Heart left ventricle (tissue), 16 donors: ENCODE measurements around the gene LRFN3. TPM values are rescaled to one million over a fixed set of nuclear protein-coding genes. Genes with fewer than 3 reads are reported as not detected.
"Not testable (repeated sequence)": the region's sequence is repeated elsewhere in the genome, so short reads cannot be mapped to it uniquely, and the experiment has no call there.

ENCODE experiments used
- ATAC-seq, 4 donors: fragments of 200-7000 bp; cut with Tn5 transposase; one replicate each; pipeline ENCODE4 v1.9.1; 2020 to 2022; ENCODE audit warnings: moderate library complexity in 4 of 4, mild to moderate bottlenecking in 3 of 4, moderate number of reproducible peaks in 1 of 4
- DNase-seq, 5 donors: peaks; one replicate each; pipeline ENCODE4 v3.0.0-alpha.2; 2020
- H3K27ac ChIP-seq, 12 donors: fragments of 200-600 bp; sonication (generic) in 4 of 12; one replicate each; pipeline versions ENCODE4 v1.5.0 to v1.8.0; 2016 to 2022; ENCODE audit warnings: mild to moderate bottlenecking in 2 of 12
- H3K27me3 ChIP-seq, 9 donors: fragments of 200-600 bp; sonication (generic) in 2 of 9; one replicate each; pipeline versions ENCODE4 v1.5.1 to v1.8.0; 2016 to 2022; ENCODE audit warnings: mild to moderate bottlenecking in 3 of 9
- H3K36me3 ChIP-seq, 9 donors: fragments of 200-600 bp; sonication (generic) in 2 of 9; one replicate each; pipeline versions ENCODE4 v1.5.0 to v1.8.0; 2018 to 2022; ENCODE audit warnings: mild to moderate bottlenecking in 2 of 9
- H3K4me1 ChIP-seq, 12 donors: fragments of 200-600 bp; sonication (generic) in 4 of 12; one replicate each; pipeline versions ENCODE4 v1.5.0 to v1.8.0; 2016 to 2022; ENCODE audit warnings: mild to moderate bottlenecking in 3 of 12
- H3K4me3 ChIP-seq, 12 donors: fragments of 200-600 bp; sonication (generic) in 4 of 12; one replicate each; pipeline versions ENCODE4 v1.5.0 to v1.8.0; 2017 to 2022; ENCODE audit warnings: mild to moderate bottlenecking in 9 of 12, moderate library complexity in 4 of 12
- H3K9me3 ChIP-seq, 12 donors: fragments of 200-600 bp; sonication (generic) in 4 of 12; one replicate each; pipeline versions ENCODE4 v1.5.0 to v1.8.0; 2016 to 2022; ENCODE audit warnings: mild to moderate bottlenecking in 1 of 12
- POLR2A ChIP-seq, 2 donors: fragments of 450-650 bp; IDR thresholded peaks; one replicate each; pipeline ENCODE4 v1.6.1; 2017; ENCODE audit warnings: antibody characterized with exemption in 2 of 2, mild to moderate bottlenecking in 2 of 2, moderate library complexity in 2 of 2
- WGBS, 4 donors: extraction: QIAGEN DNeasy Blood & Tissue Kit in 2 of 4; methylation state at CpG; one replicate each; pipeline versions ENCODE4 v1.1.5 to v1.1.7; 2013 to 2018; 5-methylcytosine and 5-hydroxymethylcytosine counted together
- intact Hi-C, 10 donors: fragments of 100-400 bp; cut with DNase I; formaldehyde crosslinking; loops; one replicate each; pipeline versions ENCODE4 v1.11.1 to v1.14.2; 2022
- polyA plus RNA-seq, 2 donors: library from polyadenylated mRNA; stranded (reverse); fragments of 200-250 nt; gene quantifications; one replicate each; pipeline ENCODE4 v1.2.3, GENCODE V29; 2013
- total RNA-seq, 9 donors: library from RNA; depleted of rRNA in 2 of 9; stranded (reverse); fragments of >200 nt in 2 of 9; fragmentation: NEBNext Ultra II Directional in 3 of 9; extraction: Animal tissue kit (Norgen Biotek cat#: 25700) in 3 of 9; gene quantifications; one replicate each; pipeline versions ENCODE4 v1.1.0 to v1.2.4, GENCODE V29; 2016 to 2023
- TF ChIP-seq, protein P1 (sequence below), 12 donors: fragments of 200-600 bp; sonication (generic) in 4 of 12; IDR thresholded peaks; one replicate each; pipeline versions ENCODE4 v1.5.0 to v1.8.0; 2018 to 2022; ENCODE audit warnings: antibody characterized with exemption in 12 of 12, mild to moderate bottlenecking in 5 of 12
- donor health status: ischemic (EF 13 %, LVEDD 7.1; RV severe dilation, severe dysfunction).
- donor health status: healthy with polysubstance abuse.
- donor health status: DM: no; HTN: yes; CAD: no.
- donor health status: DM: no; HTN: no; CAD: no.
- donor health status: ischemic (EF 25% LVEDD 6.9; RV normal size, moderate dysfunction).
- donor health status: ischemic (EF 25% LVEDD 5.7; RV mildly dilated, moderate dysfunction).
- donor health status: healthy.
- donor health status: DM: yes; HTN: yes; CAD: no.
- donor health status: ischemic (EF 35%, LVEDD 5.7; RV mildly dilated, moderate dysfunction).
- donor health status: nonischemic (EF 11% LVEDD 7.7; RV severe dilation, severe dysfunction).
- donor health status: DM: yes; HTN: yes; CAD: no.
- donor health status: PGD.
- donor health status: ischemic (EF 29% LVEDD 5.4; RV normal size, mild dysfunction).
- donor health status: nonischemic (EF 23%, LVEDD 6.1; RV moderate dilation, normal function).

LRFN3 gene
- total and polyA plus RNA-seq, 11 donors: 4.5 to 18.6 (median 8.5) TPM

DNA sequence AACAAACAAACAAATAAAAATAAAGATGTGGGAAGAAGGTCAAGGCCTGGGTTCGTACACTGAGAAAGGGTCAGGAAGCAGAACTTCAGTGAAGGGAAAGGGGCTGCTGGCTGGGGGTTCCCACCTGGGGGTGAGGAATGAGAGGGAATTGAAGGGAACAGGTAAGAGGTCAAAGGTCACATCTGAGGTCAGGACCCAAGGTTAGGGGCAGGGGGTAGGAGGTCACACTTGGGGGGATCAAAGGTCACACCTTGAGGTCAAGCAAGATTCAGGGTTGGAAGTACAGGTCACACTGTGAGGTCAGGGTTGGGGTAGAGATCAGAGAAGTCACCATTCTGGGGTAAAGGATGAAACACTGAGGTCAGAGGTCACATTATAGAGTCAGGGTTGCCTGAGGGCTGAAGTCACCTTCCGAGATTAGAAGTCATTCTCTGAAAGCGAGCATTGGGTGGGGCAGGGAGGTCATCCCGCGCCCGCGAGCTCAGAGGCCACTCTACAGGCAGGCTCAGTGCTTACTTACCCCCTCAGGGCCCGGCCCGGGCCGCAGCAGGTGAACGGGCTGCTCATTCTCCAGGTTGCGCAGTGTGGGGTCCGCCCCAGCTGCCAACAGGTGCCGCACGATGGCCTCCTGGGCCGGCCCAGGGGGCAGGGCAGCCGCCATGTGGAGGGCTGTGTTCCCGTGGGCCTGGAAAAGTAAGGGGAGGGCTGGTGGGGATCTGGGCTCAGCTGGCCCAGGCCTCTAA, 46.6 kb upstream of the LRFN3 start:
- ATAC-seq: peak in 1 of 4 donors; percentile 7
- no peaks in the 10 kb centered on the region for H3K9me3 ChIP-seq
- intact Hi-C loops: loop anchor here in 1 of 10 donors (10.0 kb wide), 1 partner anchor 115 kb away; the partner anchor contains the start of gene ARHGAP33
- no peaks in the 10 kb centered on the region for H3K4me1 ChIP-seq
- DNase-seq: no peak
- 91 to 96% (median 93%) methylated on average over 11 to 18 of the region's 18 CpGs for WGBS, 4 donors
- no peak overlapping the region for H3K4me3 ChIP-seq
- H3K27me3 ChIP-seq: no peaks in the 10 kb centered on the region
- no peak overlapping the region for H3K27ac ChIP-seq
- peaks cover 0 to 77% (median 55%) of the 10 kb centered on the region in 9 donors for H3K36me3 ChIP-seq
- no peak for TF ChIP-seq POLR2A (IDR thresholded peaks at IDR 0.05)
- TF ChIP-seq, protein P1, sequence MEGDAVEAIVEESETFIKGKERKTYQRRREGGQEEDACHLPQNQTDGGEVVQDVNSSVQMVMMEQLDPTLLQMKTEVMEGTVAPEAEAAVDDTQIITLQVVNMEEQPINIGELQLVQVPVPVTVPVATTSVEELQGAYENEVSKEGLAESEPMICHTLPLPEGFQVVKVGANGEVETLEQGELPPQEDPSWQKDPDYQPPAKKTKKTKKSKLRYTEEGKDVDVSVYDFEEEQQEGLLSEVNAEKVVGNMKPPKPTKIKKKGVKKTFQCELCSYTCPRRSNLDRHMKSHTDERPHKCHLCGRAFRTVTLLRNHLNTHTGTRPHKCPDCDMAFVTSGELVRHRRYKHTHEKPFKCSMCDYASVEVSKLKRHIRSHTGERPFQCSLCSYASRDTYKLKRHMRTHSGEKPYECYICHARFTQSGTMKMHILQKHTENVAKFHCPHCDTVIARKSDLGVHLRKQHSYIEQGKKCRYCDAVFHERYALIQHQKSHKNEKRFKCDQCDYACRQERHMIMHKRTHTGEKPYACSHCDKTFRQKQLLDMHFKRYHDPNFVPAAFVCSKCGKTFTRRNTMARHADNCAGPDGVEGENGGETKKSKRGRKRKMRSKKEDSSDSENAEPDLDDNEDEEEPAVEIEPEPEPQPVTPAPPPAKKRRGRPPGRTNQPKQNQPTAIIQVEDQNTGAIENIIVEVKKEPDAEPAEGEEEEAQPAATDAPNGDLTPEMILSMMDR (IDR thresholded peaks at IDR 0.05): no peak

DNA sequence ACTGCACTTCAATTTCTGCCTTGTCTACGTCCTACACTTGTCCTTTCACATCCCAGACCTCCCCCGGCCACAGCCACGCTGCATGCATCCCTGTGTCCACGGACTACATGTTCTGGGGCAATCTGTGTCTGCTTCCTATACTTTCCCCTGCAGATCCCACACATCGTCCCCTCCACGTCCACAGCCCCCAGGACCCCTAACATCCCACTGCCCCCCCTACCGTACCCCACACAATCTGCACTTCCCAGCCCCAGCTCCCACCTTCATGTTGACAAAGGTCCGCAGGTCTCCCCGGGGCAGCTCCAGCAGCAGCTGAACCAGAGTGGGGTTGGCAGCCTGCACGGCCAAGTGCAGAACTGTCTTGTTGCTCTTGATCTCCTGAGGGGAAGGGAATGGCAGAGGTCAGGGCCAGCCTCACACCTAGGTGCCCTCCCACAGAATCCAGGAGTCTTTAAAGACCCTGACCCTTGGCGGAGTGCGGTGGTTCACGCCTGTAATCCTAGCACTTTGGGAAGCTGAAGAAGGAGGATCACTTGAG, 46.0 kb upstream of the LRFN3 start:
- TF ChIP-seq, protein P1 (IDR thresholded peaks at IDR 0.05): no peak
- no peak for TF ChIP-seq POLR2A (IDR thresholded peaks at IDR 0.05)
- ATAC-seq: no peak
- intact Hi-C loops: no loop called here
- no peaks in the 10 kb centered on the region for H3K4me1 ChIP-seq
- H3K36me3 ChIP-seq: peaks cover 0 to 84% (median 59%) of the 10 kb centered on the region in 9 donors
- DNase-seq: no peak
- no peaks in the 10 kb centered on the region for H3K27me3 ChIP-seq
- no peak overlapping the region for H3K27ac ChIP-seq
- 91 to 96% (median 95%) methylated on average over 13 of the region's 13 CpGs for WGBS, 4 donors
- no peak overlapping the region for H3K4me3 ChIP-seq
- no peaks in the 10 kb centered on the region for H3K9me3 ChIP-seq

DNA sequence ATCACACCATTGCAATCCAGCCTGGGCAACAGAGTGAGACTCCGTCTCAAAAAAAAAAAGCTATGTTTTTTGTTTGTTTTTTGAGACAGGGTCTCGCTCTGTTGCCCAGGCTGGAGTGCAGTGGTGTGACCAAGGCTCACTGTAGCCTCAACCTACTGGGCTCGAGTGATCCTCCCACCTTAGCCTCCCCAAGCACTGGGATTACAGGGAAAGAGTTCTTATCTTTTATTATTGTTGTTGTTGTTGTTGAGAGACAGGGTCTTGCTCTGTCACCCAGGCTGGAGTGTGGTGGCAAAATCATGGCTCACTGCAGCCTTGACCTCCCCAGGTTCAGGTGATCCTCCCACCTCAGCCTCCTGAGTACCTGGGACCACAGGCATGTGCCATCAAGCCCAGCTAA, 44.4 kb upstream of the LRFN3 start:
- ATAC-seq, H3K4me3 ChIP-seq, H3K27ac ChIP-seq, H3K9me3 ChIP-seq, intact Hi-C loops, H3K27me3 ChIP-seq, DNase-seq, H3K4me1 ChIP-seq: not testable (repeated sequence)
- WGBS, 4 donors: 95 to 98% (median 96%) methylated on average over 3 of the region's 3 CpGs
- peaks cover 0 to 99% (median 76%) of the 10 kb centered on the region in 9 donors for H3K36me3 ChIP-seq

DNA sequence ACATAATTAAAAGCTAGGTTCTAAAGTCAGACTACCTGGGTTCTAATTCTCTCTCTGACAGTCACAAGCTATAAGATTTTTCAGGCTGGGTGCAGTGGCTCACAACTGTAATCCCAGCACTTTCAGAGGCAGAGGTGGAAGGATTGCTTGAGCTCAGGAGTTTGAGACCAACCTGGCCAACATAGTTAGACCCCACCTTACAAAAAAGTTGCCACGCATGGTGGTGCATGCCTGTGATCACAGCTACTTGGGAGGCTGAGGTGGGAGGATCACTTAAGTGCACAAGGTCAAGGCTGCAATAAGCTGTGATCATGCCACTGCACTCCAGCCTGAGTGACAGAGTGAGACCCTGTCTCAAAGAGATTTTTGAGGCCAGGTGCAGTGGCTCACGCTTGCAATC, 41.8 kb upstream of the LRFN3 start:
- Histone ChIP-seq H3K27ac (no peak overlapping the region), H3K36me3 (peaks cover 0 to 89% (median 67%) of the 10 kb centered on the region in 9 donors), H3K9me3 (no peaks in the 10 kb centered on the region), H3K27me3 (no peaks in the 10 kb centered on the region), H3K4me1 (peaks cover 0 to 22% (median 9%) of the 10 kb centered on the region in 12 donors), H3K4me3 (no peak overlapping the region)
- TF ChIP-seq, protein P1 (IDR thresholded peaks at IDR 0.05): no peak
- no peak for TF ChIP-seq POLR2A (IDR thresholded peaks at IDR 0.05)
- 90 to 99% (median 96%) methylated on average over 2 of the region's 2 CpGs for WGBS, 4 donors
- ATAC-seq (no peak), DNase-seq (no peak)
- intact Hi-C loops: no loop called here
